ENCODE data around the gene ELP6.

DNA sequence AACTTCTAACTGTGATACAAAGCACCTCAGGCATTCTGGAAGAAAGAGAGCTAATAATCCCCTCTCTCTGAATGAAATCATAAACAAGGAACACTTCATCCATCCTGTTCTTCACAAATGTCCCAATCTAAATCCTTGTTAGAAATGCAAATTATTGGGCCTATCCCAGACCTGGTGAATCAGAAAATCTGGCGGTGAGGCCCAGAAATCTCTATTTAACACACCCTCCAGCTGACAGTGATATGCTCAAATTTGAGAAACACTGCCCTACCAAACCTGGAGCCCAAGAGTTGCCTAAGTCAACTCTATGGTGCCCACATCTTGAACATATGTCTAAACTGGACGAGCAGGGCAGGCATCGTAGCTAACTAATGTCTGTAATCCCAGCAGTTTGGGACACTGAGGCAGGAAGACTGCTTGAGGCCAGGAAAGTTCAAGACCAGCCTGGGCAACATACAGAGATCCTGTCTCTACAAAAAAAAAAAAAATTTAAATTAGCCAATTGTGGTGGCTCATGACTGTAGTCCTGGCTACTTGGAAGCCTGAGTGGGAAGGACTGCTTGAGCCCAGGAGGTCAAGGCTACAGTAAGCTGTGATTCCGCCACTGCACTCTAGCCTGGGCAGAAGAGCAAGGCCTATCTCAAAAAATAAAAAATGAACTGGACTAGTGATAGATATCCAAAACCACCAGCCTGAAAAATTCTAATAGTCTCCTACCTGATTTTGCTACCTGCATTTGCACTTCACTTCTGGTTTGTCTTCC, 60.9 kb downstream of the ELP6 start:
- TF ChIP-seq, protein P1, sequence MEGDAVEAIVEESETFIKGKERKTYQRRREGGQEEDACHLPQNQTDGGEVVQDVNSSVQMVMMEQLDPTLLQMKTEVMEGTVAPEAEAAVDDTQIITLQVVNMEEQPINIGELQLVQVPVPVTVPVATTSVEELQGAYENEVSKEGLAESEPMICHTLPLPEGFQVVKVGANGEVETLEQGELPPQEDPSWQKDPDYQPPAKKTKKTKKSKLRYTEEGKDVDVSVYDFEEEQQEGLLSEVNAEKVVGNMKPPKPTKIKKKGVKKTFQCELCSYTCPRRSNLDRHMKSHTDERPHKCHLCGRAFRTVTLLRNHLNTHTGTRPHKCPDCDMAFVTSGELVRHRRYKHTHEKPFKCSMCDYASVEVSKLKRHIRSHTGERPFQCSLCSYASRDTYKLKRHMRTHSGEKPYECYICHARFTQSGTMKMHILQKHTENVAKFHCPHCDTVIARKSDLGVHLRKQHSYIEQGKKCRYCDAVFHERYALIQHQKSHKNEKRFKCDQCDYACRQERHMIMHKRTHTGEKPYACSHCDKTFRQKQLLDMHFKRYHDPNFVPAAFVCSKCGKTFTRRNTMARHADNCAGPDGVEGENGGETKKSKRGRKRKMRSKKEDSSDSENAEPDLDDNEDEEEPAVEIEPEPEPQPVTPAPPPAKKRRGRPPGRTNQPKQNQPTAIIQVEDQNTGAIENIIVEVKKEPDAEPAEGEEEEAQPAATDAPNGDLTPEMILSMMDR (conservative IDR thresholded peaks at IDR 0.05; ENCODE audit: low read depth in 2 of 2) = no peak
- TF ChIP-seq EZH2phosphoT487 (IDR thresholded peaks at IDR 0.05; ENCODE audit: unreplicated experiment) = no peak
- no peak for TF ChIP-seq REST (IDR thresholded peaks at IDR 0.05; ENCODE audit: unreplicated experiment)
- TF ChIP-seq EZH2 (IDR thresholded peaks at IDR 0.05; ENCODE audit: low read depth, unreplicated experiment) = no peak
- no peak for TF ChIP-seq ZNF331 (CRISPR knock-in tag; IDR thresholded peaks at IDR 0.05; ENCODE audit: low read depth)
- TF ChIP-seq POLR2AphosphoS5 (IDR thresholded peaks at IDR 0.05; ENCODE audit: low read depth) = no peak
- TF ChIP-seq CREB1 (CRISPR knock-in tag; IDR thresholded peaks at IDR 0.05; ENCODE audit: low read depth) = no peak
- TF ChIP-seq, protein P2, sequence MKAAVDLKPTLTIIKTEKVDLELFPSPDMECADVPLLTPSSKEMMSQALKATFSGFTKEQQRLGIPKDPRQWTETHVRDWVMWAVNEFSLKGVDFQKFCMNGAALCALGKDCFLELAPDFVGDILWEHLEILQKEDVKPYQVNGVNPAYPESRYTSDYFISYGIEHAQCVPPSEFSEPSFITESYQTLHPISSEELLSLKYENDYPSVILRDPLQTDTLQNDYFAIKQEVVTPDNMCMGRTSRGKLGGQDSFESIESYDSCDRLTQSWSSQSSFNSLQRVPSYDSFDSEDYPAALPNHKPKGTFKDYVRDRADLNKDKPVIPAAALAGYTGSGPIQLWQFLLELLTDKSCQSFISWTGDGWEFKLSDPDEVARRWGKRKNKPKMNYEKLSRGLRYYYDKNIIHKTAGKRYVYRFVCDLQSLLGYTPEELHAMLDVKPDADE (IDR thresholded peaks at IDR 0.05) = no peak
- TF ChIP-seq NANOG (IDR thresholded peaks at IDR 0.05; ENCODE audit: borderline replicate concordance) = no peak
- no peak for TF ChIP-seq JUNB (IDR thresholded peaks at IDR 0.05; ENCODE audit: unreplicated experiment)

All from GM23338 (cell line).